Body of pancreas (tissue), 4 donors: ENCODE data around the gene SRRT. TPM values are rescaled to one million over a fixed set of nuclear protein-coding genes. Genes with fewer than 3 reads are reported as not detected.

Source experiments
- ATAC-seq: fragments of 150-250 bp; one replicate; pipeline ENCODE4 v1.9.1; 2016
- DNase-seq, 4 donors: peaks; one replicate each; pipeline ENCODE4 v3.0.0-alpha.2; 2019
- H3K27ac ChIP-seq, 4 donors: fragments of 200-600 bp; sonication (generic); 1 replicate in 3 of 4; 2 replicates in 1 of 4; pipeline versions ENCODE4 v1.5.1 to v1.6.1; 2016 to 2019; ENCODE audit warnings: mild to moderate bottlenecking in 1 of 4, mixed read lengths in 1 of 4, moderate library complexity in 1 of 4
- H3K27me3 ChIP-seq, 2 donors: fragments of 200-600 bp; sonication (generic); one replicate each; pipeline ENCODE4 v1.6.0; 2016; ENCODE audit warnings: mild to moderate bottlenecking in 1 of 2
- H3K36me3 ChIP-seq, 2 donors: fragments of 200-600 bp; sonication (generic); replicated peaks in 1 of 2; 2 replicates each; pipeline ENCODE4 v1.5.1; 2016; ENCODE audit warnings: low read depth in 2 of 2; ENCODE audit not compliant: insufficient read depth in 1 of 2
- H3K4me1 ChIP-seq: fragments of 200-600 bp; sonication (generic); one replicate; pipeline ENCODE4 v1.6.0; 2016
- H3K4me3 ChIP-seq, 2 donors: fragments of 200-600 bp; sonication (generic); 1 replicate in 1 of 2; 2 replicates in 1 of 2; pipeline ENCODE4 v1.5.1; 2016 to 2019
- H3K9me3 ChIP-seq, 3 donors: fragments of 200-600 bp; sonication (generic); 1 replicate in 2 of 3; 2 replicates in 1 of 3; pipeline ENCODE4 v1.5.1; 2016
- CTCF ChIP-seq, 7 experiments: fragments of 450-650 bp in 4 of 7; fragments of 200-600 bp in 3 of 7; sonication (generic) in 3 of 7; IDR thresholded peaks; one replicate each; pipeline ENCODE4 v1.5.1; 2016 to 2019; ENCODE audit warnings: antibody characterized with exemption in 7 of 7
- POLR2A ChIP-seq, 3 donors: fragments of 450-650 bp; IDR thresholded peaks; one replicate each; pipeline ENCODE4 v1.6.1; 2016; ENCODE audit warnings: antibody characterized with exemption in 3 of 3, mild to moderate bottlenecking in 2 of 3
- WGBS, 2 donors: methylation state at CpG; one replicate each; pipeline ENCODE4 v1.1.5; 2017; 5-methylcytosine and 5-hydroxymethylcytosine counted together
- intact Hi-C: fragments of 100-400 bp; cut with DNase I; formaldehyde crosslinking; loops from one replicate; pipeline ENCODE4 v1.15.1; 2023
- total RNA-seq, 2 donors: library from RNA; depleted of rRNA; stranded (reverse); fragments of >200 nt; gene quantifications; one replicate each; pipeline ENCODE4 v1.1.0, GENCODE V29; 2016

The SRRT gene
- total RNA-seq, 2 donors from 2014 or later: 54.7 to 60.7 TPM

- Histone ChIP-seq H3K36me3 (peaks cover 0 to 11% of the 10 kb centered on the region in 2 donors), H3K4me1 (peaks cover 47% of the 10 kb centered on the region), H3K27ac (peak overlapping the region in 3 of 4 donors; percentile 89 to 96 (median 89)), H3K27me3 (no peaks in the 10 kb centered on the region), H3K9me3 (no peaks in the 10 kb centered on the region), H3K4me3 (peak overlapping the region in 1 of 2 donors; percentile 34)
- TF ChIP-seq CTCF (IDR thresholded peaks at IDR 0.05) (no peak), POLR2A (IDR thresholded peaks at IDR 0.05) (no peak)
- DNase-seq (no peak), ATAC-seq (no peak)
- intact Hi-C loops: no loop called here
- WGBS, 2 donors: 83 to 92% methylated on average over 6 to 10 of the region's 10 CpGs
Observed at GRCh38 chr7:100873599-100874299, 1.2 kb upstream of the SRRT start.

GRCh38 chr7:100874300-100874576 lies 665 bp upstream of the SRRT start:
- DNase-seq (no peak), ATAC-seq (no peak)
- H3K27ac ChIP-seq: peak overlapping the region; percentile 79 to 96 (median 89)
- peaks cover 45% of the 10 kb centered on the region for H3K4me1 ChIP-seq
- intact Hi-C loops: no loop called here
- peak overlapping the region; percentile 34 to 94 for H3K4me3 ChIP-seq
- peaks cover 0 to 11% of the 10 kb centered on the region in 2 donors for H3K36me3 ChIP-seq
- 49 to 51% methylated on average over 6 to 8 of the region's 8 CpGs for WGBS, 2 donors
- H3K9me3 ChIP-seq: no peaks in the 10 kb centered on the region
- H3K27me3 ChIP-seq: no peaks in the 10 kb centered on the region
- TF ChIP-seq POLR2A (IDR thresholded peaks at IDR 0.05) (no peak), CTCF (IDR thresholded peaks at IDR 0.05) (no peak)

GRCh38 chr7:100875356-100875751 lies 451 bp downstream of the SRRT start:
- peaks cover 0 to 11% of the 10 kb centered on the region in 2 donors for H3K36me3 ChIP-seq
- H3K4me3 ChIP-seq: peak overlapping the region; percentile 69 to 94
- ATAC-seq (peak; percentile 36), DNase-seq (peak in 3 of 4 donors; percentile 47)
- TF ChIP-seq CTCF (IDR thresholded peaks at IDR 0.05) (no peak), POLR2A (IDR thresholded peaks at IDR 0.05) (no peak)
- intact Hi-C loops: no loop called here
- peaks cover 48% of the 10 kb centered on the region for H3K4me1 ChIP-seq
- no peaks in the 10 kb centered on the region for H3K27me3 ChIP-seq
- peak overlapping the region; percentile 79 to 96 (median 89) for H3K27ac ChIP-seq
- 0 to 1% methylated on average over 18 to 35 of the region's 39 CpGs for WGBS, 2 donors
- no peaks in the 10 kb centered on the region for H3K9me3 ChIP-seq

- TF ChIP-seq CTCF (IDR thresholded peaks at IDR 0.05): no peak
- Histone ChIP-seq H3K4me3 (no peak overlapping the region), H3K27me3 (no peaks in the 10 kb centered on the region), H3K36me3 (peaks cover 3 to 17% of the 10 kb centered on the region in 2 donors), H3K9me3 (no peaks in the 10 kb centered on the region), H3K4me1 (peaks cover 48% of the 10 kb centered on the region), H3K27ac (no peak overlapping the region)
- 74 to 81% methylated on average over 7 of the region's 7 CpGs for WGBS, 2 donors
- DNase-seq (no peak), ATAC-seq (no peak)
- intact Hi-C loops: no loop called here
Observed at GRCh38 chr7:100878013-100878412, 3.1 kb downstream of the SRRT start.

- intact Hi-C loops: no loop called here
- ATAC-seq (no peak), DNase-seq (no peak)
- H3K36me3 ChIP-seq: peaks cover 4 to 16% of the 10 kb centered on the region in 2 donors
- H3K4me1 ChIP-seq: peaks cover 46% of the 10 kb centered on the region
- WGBS, 2 donors: 69 to 70% methylated on average over 6 of the region's 6 CpGs
- H3K4me3 ChIP-seq: no peak overlapping the region
- no peak overlapping the region for H3K27ac ChIP-seq
- no peaks in the 10 kb centered on the region for H3K9me3 ChIP-seq
- no peak for TF ChIP-seq POLR2A (IDR thresholded peaks at IDR 0.05)
- TF ChIP-seq CTCF (IDR thresholded peaks at IDR 0.05): no peak
- H3K27me3 ChIP-seq: no peaks in the 10 kb centered on the region
Observed at GRCh38 chr7:100878685-100879084, 3.8 kb downstream of the SRRT start.
